ENCODE data around the gene TSHZ2.

TSHZ2 gene

DNA sequence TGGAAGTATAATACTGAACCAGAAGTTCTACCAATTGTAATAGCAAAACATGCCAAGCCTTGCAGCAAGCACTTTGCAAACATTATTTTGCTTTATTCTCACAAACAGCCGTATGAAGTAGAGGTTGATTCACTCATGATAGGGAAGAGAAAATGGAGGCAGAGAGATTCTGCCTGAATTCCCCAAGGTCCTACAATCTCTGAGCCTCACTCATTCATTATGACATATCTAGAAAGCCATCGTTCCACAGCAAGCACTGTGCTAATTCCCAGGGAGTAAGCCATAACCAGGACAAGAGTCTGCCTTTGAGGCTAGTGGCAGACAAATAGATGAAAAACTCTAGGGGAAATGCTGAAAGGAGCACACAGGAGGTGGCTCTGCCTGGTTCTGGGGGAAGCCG is 288.0 kb downstream of the TSHZ2 start:
- Histone ChIP-seq H3K4me1 (ENCODE audit: insufficient read depth, low read length) (no peaks in the 10 kb centered on the region; the same call in none of the 2 replicates), H3K36me3 (ENCODE audit: insufficient read depth, low read length) (no peaks in the 10 kb centered on the region), H3K9ac (ENCODE audit: low read depth, low read length) (no peak overlapping the region), H3K9me3 (ENCODE audit: control insufficient read depth, insufficient read depth, low read length) (no peaks in the 10 kb centered on the region)

DNA sequence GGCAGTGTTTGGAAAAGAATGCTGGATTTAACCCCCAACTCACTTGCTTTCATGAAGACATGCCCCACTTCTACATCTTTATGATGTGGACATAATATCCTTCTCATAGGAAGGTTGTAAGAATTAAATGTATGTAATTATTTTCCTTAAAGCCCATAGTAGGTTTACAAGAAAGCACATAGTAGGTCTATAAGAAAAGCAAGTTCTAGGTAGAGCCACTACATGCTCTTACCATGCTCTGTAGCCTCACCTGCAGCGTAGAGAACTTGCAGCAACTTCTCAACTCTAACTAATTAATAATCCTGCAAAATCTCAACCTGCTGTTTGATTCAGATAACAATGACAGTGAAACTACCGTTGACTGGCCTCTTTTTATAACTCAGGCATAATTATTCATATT is 288.4 kb downstream of the TSHZ2 start:
- H3K9ac ChIP-seq (ENCODE audit: low read depth, low read length) = no peak overlapping the region
- no peaks in the 10 kb centered on the region for H3K9me3 ChIP-seq (ENCODE audit: control insufficient read depth, insufficient read depth, low read length)
- H3K4me1 ChIP-seq (ENCODE audit: insufficient read depth, low read length) = no peaks in the 10 kb centered on the region; the same call in none of the 2 replicates
- no peaks in the 10 kb centered on the region for H3K36me3 ChIP-seq (ENCODE audit: insufficient read depth, low read length)

DNA sequence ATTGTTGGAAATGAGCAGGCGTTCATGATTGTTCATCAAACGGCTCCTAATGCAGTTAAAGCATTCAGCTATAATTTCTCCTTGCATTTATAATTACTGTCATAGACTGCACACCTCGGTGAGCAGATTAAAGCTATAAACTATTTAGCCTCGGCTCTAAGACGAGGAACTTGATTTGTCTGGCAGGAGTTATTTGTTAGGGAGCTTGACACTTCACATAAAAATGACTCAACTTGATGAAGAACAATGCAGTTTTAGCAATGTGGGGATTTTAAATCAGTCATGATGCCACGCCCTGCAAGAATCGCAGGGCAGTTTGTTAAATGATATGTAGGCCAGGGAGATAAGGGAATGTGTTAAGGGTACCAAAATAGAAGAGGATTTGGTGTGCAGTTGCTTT is 290.2 kb downstream of the TSHZ2 start:
- no peaks in the 10 kb centered on the region; the same call in none of the 2 replicates for H3K4me1 ChIP-seq (ENCODE audit: insufficient read depth, low read length)
- H3K9me3 ChIP-seq (ENCODE audit: control insufficient read depth, insufficient read depth, low read length) = no peaks in the 10 kb centered on the region
- H3K9ac ChIP-seq (ENCODE audit: low read depth, low read length) = no peak overlapping the region
- no peaks in the 10 kb centered on the region for H3K36me3 ChIP-seq (ENCODE audit: insufficient read depth, low read length)

DNA sequence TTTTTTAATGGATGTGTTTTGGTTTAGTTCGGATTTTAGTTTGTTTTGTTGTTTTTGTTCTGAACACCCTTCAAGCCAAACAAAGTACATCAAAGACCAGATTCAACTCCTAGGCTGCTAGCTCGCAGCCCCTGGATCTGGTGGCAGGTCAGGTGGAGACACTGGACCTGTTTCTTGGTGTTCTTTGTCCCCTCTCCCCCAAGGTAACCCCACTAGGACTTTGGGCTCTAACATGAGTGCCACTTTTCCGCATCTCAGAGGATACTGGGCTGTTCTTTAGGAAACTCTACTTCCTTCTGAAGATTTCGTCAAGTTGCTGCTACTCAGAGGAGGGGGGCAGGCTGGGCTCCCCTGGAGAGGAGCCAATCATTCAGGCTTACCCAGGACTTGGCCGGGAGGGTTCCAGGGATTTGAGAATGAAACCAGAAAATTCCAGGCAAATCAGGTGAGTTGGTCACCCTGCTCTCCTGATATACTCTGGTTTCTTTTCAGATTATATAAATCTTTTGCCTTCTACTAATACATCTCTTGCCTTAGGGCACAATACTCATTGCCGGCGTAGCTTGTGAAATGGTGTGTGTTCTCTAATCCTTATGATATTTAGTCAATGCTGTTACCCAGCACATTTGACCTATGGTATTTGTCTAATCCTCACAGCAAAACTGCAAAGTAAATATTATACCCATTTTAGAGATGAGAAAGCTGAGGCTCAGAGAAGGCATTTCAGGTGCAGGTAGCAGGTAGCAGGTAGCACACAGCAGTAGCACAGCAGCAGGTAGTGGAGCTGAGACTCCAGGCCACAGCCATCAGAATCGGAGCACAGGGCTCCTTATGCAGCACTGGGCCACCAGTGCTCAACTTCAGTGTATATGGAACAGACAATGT is 291.6 kb downstream of the TSHZ2 start:
- Histone ChIP-seq H3K4me1 (ENCODE audit: insufficient read depth, low read length) (no peaks in the 10 kb centered on the region; the same call in none of the 2 replicates), H3K9me3 (ENCODE audit: control insufficient read depth, insufficient read depth, low read length) (no peaks in the 10 kb centered on the region), H3K9ac (ENCODE audit: low read depth, low read length) (no peak overlapping the region), H3K36me3 (ENCODE audit: insufficient read depth, low read length) (no peaks in the 10 kb centered on the region)

DNA sequence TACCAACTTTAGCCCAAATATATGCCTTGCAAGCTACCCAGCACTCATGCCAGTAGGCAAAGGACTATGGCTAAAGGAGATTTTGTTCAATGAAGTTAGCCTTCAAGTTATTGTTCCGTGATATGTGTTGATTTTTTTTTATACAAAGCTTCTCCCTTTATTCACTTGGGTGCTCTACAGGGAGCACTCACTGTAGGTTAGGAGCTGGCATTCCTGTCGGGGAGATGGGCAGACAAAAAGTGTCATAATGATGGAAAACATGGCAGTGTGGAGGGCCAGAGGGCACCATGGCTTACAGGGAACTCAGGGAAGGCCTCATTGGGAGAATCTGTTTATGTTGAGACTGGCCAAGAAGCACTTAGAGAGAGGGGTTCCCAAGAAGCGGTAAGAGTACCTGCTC is 292.4 kb downstream of the TSHZ2 start:
- Histone ChIP-seq H3K9me3 (ENCODE audit: control insufficient read depth, insufficient read depth, low read length) (no peaks in the 10 kb centered on the region), H3K4me1 (ENCODE audit: insufficient read depth, low read length) (no peaks in the 10 kb centered on the region; the same call in none of the 2 replicates), H3K9ac (ENCODE audit: low read depth, low read length) (no peak overlapping the region), H3K36me3 (ENCODE audit: insufficient read depth, low read length) (no peaks in the 10 kb centered on the region)

DNA sequence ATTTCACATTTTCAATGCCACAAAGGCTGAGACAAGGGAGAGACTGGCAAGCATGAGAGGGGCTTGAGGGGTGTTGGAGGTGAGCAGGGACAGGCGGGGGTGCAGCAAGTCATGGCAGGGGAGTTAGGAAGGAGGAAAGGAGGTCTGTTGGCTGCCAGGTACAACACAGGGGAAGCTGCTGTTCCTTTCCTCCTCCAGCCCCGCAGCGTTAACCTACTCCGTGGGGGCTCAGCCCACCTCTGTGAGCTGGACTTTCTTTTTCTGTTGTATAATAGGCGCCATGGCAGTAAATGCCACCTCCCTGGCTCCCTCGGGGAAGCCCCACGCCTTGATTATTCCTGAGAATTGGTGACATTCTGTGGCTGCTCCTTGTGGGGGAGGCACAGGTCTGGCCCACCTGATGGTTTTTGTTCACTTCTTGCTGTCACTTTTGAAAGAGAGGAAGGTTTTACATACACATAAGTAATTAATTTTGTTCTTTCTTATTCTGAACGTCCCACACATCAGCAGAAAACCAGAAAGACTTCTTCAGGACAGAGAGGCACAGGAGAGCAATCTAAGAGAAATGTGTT is 293.2 kb downstream of the TSHZ2 start:
- no peaks in the 10 kb centered on the region for H3K9me3 ChIP-seq (ENCODE audit: control insufficient read depth, insufficient read depth, low read length)
- H3K36me3 ChIP-seq (ENCODE audit: insufficient read depth, low read length) = no peaks in the 10 kb centered on the region
- no peak overlapping the region for H3K9ac ChIP-seq (ENCODE audit: low read depth, low read length)
- no peaks in the 10 kb centered on the region; the same call in none of the 2 replicates for H3K4me1 ChIP-seq (ENCODE audit: insufficient read depth, low read length)

DNA sequence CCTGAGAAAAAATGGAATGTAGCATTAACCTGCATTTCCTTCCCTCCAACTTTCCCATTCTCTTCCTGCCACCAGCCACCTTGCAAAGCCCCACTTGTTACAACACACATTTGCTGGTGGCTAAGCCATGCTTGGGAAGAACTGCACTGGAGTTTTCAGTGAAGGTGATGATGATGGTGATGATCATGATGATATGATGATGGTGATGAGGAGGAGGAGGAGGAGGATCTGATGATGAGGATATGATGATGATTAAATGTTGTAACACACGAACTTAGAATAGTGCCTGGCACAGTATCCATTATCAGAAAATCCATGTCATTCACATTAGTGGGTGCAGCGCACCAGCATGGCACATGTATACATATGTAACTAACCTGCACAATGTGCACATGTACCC is 297.2 kb downstream of the TSHZ2 start:
- no peak overlapping the region for H3K9ac ChIP-seq (ENCODE audit: low read depth, low read length)
- no peaks in the 10 kb centered on the region for H3K9me3 ChIP-seq (ENCODE audit: control insufficient read depth, insufficient read depth, low read length)
- H3K36me3 ChIP-seq (ENCODE audit: insufficient read depth, low read length) = no peaks in the 10 kb centered on the region
- H3K4me1 ChIP-seq (ENCODE audit: insufficient read depth, low read length) = no peaks in the 10 kb centered on the region; the same call in 1 of the 2 replicates

DNA sequence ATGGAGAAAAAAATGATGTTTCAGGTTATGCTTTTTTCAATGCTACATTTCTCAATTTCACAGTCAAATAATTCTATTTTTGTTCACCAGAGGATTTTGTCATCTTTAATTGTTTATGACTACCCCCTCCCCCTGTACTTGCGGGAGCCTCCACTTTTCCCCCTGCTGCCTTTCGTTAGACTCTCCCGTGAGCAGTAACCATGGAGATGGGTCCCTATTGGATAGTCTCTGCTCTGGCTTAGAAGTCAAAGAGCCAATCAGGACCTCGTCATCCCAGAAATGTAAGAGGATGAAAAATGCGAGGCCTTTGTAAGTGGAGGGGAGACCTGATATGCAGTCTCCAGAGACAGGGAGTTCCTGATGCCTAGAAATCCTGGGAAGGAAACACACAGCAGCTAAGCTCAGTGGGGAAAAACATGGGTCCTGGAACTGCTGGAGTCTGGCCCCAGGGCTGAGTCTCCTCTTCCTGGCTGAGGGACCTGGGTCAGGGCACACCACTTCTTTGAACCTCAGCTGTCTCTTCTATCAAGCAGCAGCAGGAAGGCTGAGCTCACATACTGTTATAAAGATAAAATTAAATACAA is 298.7 kb downstream of the TSHZ2 start:
- H3K9me3 ChIP-seq (ENCODE audit: control insufficient read depth, insufficient read depth, low read length) = no peaks in the 10 kb centered on the region
- no peaks in the 10 kb centered on the region for H3K4me1 ChIP-seq (ENCODE audit: insufficient read depth, low read length)

DNA sequence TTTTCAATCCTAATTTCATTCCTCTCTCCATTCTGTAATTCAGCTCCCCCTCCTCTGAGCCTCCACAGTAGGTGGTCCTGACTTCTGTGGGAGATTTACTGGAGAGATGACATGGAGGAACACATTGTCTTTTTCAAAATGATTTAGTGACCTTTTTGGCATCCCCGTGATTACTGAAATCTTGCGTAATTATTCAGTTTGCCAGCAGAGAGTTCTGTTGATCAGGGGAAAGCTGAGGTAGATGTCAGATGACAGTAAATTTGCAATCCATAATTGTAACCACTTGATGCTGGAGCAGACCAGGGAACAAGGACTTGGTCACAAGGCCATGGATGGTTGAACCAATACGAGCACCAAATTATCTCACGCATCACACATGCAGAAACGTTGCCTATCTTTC is 302.2 kb downstream of the TSHZ2 start:
- H3K36me3 ChIP-seq (ENCODE audit: insufficient read depth, low read length) = no peaks in the 10 kb centered on the region
- no peaks in the 10 kb centered on the region for H3K9me3 ChIP-seq (ENCODE audit: control insufficient read depth, insufficient read depth, low read length)
- no peak overlapping the region for H3K9ac ChIP-seq (ENCODE audit: low read depth, low read length)
- H3K4me1 ChIP-seq (ENCODE audit: insufficient read depth, low read length) = no peaks in the 10 kb centered on the region

More for the DNA sequence above, 298.7 kb downstream of the TSHZ2 start:
- no peaks in the 10 kb centered on the region for H3K36me3 ChIP-seq (ENCODE audit: insufficient read depth, low read length)
- no peak overlapping the region for H3K9ac ChIP-seq (ENCODE audit: low read depth, low read length)

DNA sequence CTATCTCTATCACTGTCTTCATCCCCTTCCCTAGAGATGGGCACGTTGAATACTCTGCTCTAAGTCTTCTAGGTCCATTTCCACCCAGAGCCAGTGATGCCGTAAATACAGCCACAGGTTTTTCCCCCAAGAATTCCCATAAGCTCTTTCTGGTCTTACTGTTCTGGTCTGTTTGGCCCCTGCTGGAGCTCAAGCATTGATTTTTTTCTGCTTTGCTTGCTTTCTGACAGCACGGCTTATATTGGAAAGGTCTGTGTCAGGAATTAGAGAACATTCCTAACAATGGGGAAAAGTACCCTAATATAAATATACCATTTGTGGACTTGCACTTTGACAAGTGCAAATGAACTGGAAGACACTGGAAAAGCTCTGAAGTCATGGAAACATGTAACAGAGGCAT is 302.6 kb downstream of the TSHZ2 start:
- Histone ChIP-seq H3K4me1 (ENCODE audit: insufficient read depth, low read length) (no peaks in the 10 kb centered on the region), H3K36me3 (ENCODE audit: insufficient read depth, low read length) (no peaks in the 10 kb centered on the region), H3K9ac (ENCODE audit: low read depth, low read length) (no peak overlapping the region), H3K9me3 (ENCODE audit: control insufficient read depth, insufficient read depth, low read length) (no peaks in the 10 kb centered on the region)

DNA sequence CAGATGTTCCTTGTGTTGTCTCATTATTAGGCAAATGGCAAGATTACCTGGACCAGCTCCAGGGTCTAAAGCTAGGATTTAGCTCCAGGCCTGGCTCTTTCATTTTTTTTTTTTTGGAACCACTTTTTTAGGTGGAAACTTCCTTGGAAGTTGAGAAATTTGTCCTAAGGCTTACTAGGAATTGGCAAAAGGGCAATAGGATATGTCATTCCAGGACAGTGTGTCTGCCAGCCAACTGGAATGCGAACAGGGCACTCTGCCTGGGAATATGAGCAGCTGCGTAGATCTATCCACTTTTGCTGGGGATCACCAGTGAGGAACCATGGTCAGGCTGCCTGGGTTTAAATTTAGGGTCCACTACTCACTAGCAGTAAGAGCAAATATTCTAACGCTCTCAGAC is 304.0 kb downstream of the TSHZ2 start:
- Histone ChIP-seq H3K4me1 (ENCODE audit: insufficient read depth, low read length) (peaks cover 3% of the 10 kb centered on the region; the same call in 1 of the 2 replicates), H3K36me3 (ENCODE audit: insufficient read depth, low read length) (no peaks in the 10 kb centered on the region), H3K9ac (ENCODE audit: low read depth, low read length) (no peak overlapping the region), H3K9me3 (ENCODE audit: control insufficient read depth, insufficient read depth, low read length) (no peaks in the 10 kb centered on the region)

DNA sequence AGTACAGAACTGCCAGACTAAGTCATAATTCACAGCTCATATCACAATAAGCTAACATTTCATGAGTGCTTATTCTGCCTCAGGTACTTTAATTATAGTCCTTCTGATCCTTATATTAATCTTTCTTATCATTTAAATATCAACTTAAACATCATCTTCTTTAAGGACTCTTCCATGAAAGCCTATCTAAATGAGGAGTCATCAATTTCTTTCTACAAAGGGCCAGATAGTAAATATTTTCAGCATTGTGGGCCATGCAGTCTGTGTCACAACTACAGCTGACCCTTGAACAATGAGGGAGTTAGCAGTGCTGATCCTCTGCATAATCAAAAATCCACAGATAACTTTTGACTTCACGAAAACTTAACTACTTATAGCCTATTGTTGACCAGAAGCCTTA is 306.4 kb downstream of the TSHZ2 start:
- no peaks in the 10 kb centered on the region for H3K9me3 ChIP-seq (ENCODE audit: control insufficient read depth, insufficient read depth, low read length)
- H3K4me1 ChIP-seq (ENCODE audit: insufficient read depth, low read length) = peaks cover 25% of the 10 kb centered on the region

DNA sequence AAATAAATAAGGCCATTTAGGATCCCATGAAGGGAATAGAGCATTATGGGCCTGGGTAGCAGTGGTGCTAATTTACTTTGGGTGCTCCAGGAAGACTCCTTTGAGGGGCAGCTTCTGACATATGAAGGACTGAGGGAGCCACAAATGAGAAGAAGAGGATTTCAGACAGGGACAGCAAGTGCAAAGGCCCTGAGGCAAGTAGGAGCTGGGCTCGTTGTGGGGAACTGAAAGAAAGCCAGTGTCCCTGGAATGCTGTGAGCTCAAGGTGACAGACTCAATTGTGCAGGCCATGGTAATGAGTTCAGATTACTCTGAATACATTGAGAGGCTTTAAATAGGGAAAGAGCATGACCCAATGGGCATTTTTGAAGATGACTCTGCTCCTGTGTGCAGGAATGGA is 307.6 kb downstream of the TSHZ2 start:
- H3K9ac ChIP-seq (ENCODE audit: low read depth, low read length) = no peak overlapping the region
- no peaks in the 10 kb centered on the region for H3K36me3 ChIP-seq (ENCODE audit: insufficient read depth, low read length)
- no peaks in the 10 kb centered on the region for H3K9me3 ChIP-seq (ENCODE audit: control insufficient read depth, insufficient read depth, low read length)
- peaks cover 31% of the 10 kb centered on the region for H3K4me1 ChIP-seq (ENCODE audit: insufficient read depth, low read length)

More for the DNA sequence above, 306.4 kb downstream of the TSHZ2 start:
- Histone ChIP-seq H3K36me3 (ENCODE audit: insufficient read depth, low read length) (no peaks in the 10 kb centered on the region), H3K9ac (ENCODE audit: low read depth, low read length) (no peak overlapping the region)

DNA sequence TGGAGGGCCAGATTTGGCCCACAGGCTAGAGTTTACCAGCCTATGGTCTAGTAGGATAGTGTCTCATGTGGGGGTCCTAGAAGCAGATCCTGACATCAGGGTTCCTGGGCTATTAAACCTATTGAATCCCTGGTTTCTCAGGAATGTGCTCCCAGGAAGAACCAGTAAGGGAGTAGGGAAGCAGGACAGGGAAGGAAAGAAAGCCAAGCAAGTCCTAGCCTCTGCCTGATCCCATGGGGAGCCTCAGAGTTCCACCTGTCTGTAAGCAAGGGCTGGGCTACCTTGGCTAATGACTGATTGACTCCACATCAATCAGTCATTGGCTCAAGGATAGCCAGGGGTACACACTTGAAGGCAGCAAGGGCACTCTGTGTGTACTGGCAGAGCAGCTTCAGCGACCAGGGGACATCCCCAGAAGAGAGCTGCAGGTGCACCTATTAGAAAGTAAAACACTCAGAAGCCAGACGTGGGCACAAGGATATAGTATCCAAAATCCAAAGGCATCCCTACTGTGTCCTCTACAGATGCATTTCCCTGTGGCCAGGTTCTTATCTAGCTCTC is 309.5 kb downstream of the TSHZ2 start:
- Histone ChIP-seq H3K9me3 (ENCODE audit: control insufficient read depth, insufficient read depth, low read length) (no peaks in the 10 kb centered on the region), H3K36me3 (ENCODE audit: insufficient read depth, low read length) (no peaks in the 10 kb centered on the region), H3K9ac (ENCODE audit: low read depth, low read length) (no peak overlapping the region), H3K4me1 (ENCODE audit: insufficient read depth, low read length) (peaks cover 31% of the 10 kb centered on the region)

Measured in ES-I3 (cell line).